HUES48 (cell line): ENCODE results near the gene IBTK.

Source experiments
- H3K27ac ChIP-seq: one replicate; pipeline ENCODE4 v1.7.0; 2013; ENCODE audit warnings: low read depth, low read length, inconsistent platforms
- H3K27me3 ChIP-seq: 2 replicates; pipeline ENCODE4 v1.6.1; 2013; ENCODE audit warnings: mild to moderate bottlenecking, low read length; ENCODE audit not compliant: control insufficient read depth, insufficient read depth
- H3K36me3 ChIP-seq: 2 replicates; pipeline ENCODE4 v1.6.1; 2013; ENCODE audit warnings: low read length; ENCODE audit not compliant: control insufficient read depth, insufficient read depth
- H3K4me1 ChIP-seq: 2 replicates; pipeline ENCODE4 v1.6.1; 2013; ENCODE audit warnings: mild to moderate bottlenecking, low read length; ENCODE audit not compliant: control insufficient read depth, insufficient read depth
- H3K4me3 ChIP-seq: 2 replicates; pipeline ENCODE4 v1.5.1; 2013; ENCODE audit warnings: mild to moderate bottlenecking, low read depth, low read length
- H3K9ac ChIP-seq: 2 replicates; pipeline ENCODE4 v1.6.1; 2013; ENCODE audit warnings: mild to moderate bottlenecking, low read depth, low read length, moderate library complexity
- H3K9me3 ChIP-seq: 2 replicates; pipeline ENCODE4 v1.6.1; 2013; ENCODE audit warnings: low read length; ENCODE audit not compliant: control insufficient read depth, insufficient read depth

IBTK gene

GRCh38 chr6:82245376-82245775 lies 2.2 kb downstream of the IBTK start:
- Histone ChIP-seq H3K9ac (no peak overlapping the region), H3K4me3 (no peak overlapping the region), H3K36me3 (peaks cover 5% of the 10 kb centered on the region), H3K27me3 (no peaks in the 10 kb centered on the region), H3K9me3 (no peaks in the 10 kb centered on the region), H3K4me1 (peaks cover 17% of the 10 kb centered on the region), H3K27ac (no peak overlapping the region)

- Histone ChIP-seq H3K4me3 (no peak overlapping the region), H3K27ac (no peak overlapping the region), H3K9me3 (0 out of 2 replicates have a peak, but pooled peaks cover 7% of the 10 kb centered on the region), H3K4me1 (peaks cover 17% of the 10 kb centered on the region), H3K27me3 (no peaks in the 10 kb centered on the region), H3K36me3 (peaks cover 16% of the 10 kb centered on the region), H3K9ac (no peak overlapping the region)
These were observed 3.7 kb downstream of the IBTK start for GRCh38 chr6:82243884-82244283.

- Histone ChIP-seq H3K36me3 (peaks cover 34% of the 10 kb centered on the region), H3K9ac (no peak overlapping the region), H3K9me3 (0 out of 2 replicates have a peak, but pooled peaks cover 7% of the 10 kb centered on the region), H3K4me1 (no peaks in the 10 kb centered on the region), H3K27ac (peak overlapping the region; percentile 51), H3K27me3 (no peaks in the 10 kb centered on the region), H3K4me3 (no peak overlapping the region)
These were observed 7.4 kb downstream of the IBTK start for GRCh38 chr6:82240186-82240585.

- H3K4me3 ChIP-seq, result no peak overlapping the region
- H3K9me3 ChIP-seq, result 0 out of 2 replicates have a peak, but pooled peaks cover 7% of the 10 kb centered on the region
- H3K27ac ChIP-seq, result no peak overlapping the region
- H3K4me1 ChIP-seq, result no peaks in the 10 kb centered on the region
- peaks cover 34% of the 10 kb centered on the region for H3K36me3 ChIP-seq
- H3K9ac ChIP-seq, result no peak overlapping the region
- H3K27me3 ChIP-seq, result no peaks in the 10 kb centered on the region
These were observed 7.9 kb downstream of the IBTK start for GRCh38 chr6:82239597-82239996.

- peaks cover 50% of the 10 kb centered on the region for H3K36me3 ChIP-seq
- H3K27me3 ChIP-seq, result no peaks in the 10 kb centered on the region
- H3K27ac ChIP-seq, result no peak overlapping the region
- H3K4me1 ChIP-seq, result no peaks in the 10 kb centered on the region
- no peak overlapping the region for H3K9ac ChIP-seq
- H3K4me3 ChIP-seq, result no peak overlapping the region
- H3K9me3 ChIP-seq, result 0 out of 2 replicates have a peak, but pooled peaks cover 7% of the 10 kb centered on the region
These were observed 10.5 kb downstream of the IBTK start for GRCh38 chr6:82237013-82237412.

GRCh38 chr6:82227770-82228169 lies 19.8 kb downstream of the IBTK start:
- H3K36me3 ChIP-seq, result peaks cover 89% of the 10 kb centered on the region
- no peaks in the 10 kb centered on the region for H3K4me1 ChIP-seq
- H3K4me3 ChIP-seq, result no peak overlapping the region
- no peak overlapping the region for H3K27ac ChIP-seq
- H3K27me3 ChIP-seq, result no peaks in the 10 kb centered on the region
- H3K9ac ChIP-seq, result no peak overlapping the region
- H3K9me3 ChIP-seq, result no peaks in the 10 kb centered on the region

GRCh38 chr6:82220167-82220566 lies 27.4 kb downstream of the IBTK start:
- peaks cover 88% of the 10 kb centered on the region for H3K36me3 ChIP-seq
- H3K4me3 ChIP-seq, result no peak overlapping the region
- no peaks in the 10 kb centered on the region for H3K4me1 ChIP-seq
- no peaks in the 10 kb centered on the region for H3K9me3 ChIP-seq
- no peaks in the 10 kb centered on the region for H3K27me3 ChIP-seq
- H3K9ac ChIP-seq, result no peak overlapping the region
- H3K27ac ChIP-seq, result no peak overlapping the region

- peaks cover 85% of the 10 kb centered on the region for H3K36me3 ChIP-seq
- H3K27ac ChIP-seq, result no peak overlapping the region
- H3K9ac ChIP-seq, result no peak overlapping the region
- H3K27me3 ChIP-seq, result no peaks in the 10 kb centered on the region
- H3K4me1 ChIP-seq, result no peaks in the 10 kb centered on the region
- no peaks in the 10 kb centered on the region for H3K9me3 ChIP-seq
- H3K4me3 ChIP-seq, result no peak overlapping the region
These were observed 30.4 kb downstream of the IBTK start for GRCh38 chr6:82217018-82217586.

- Histone ChIP-seq H3K4me3 (no peak overlapping the region), H3K27ac (no peak overlapping the region), H3K36me3 (peaks cover 86% of the 10 kb centered on the region), H3K4me1 (no peaks in the 10 kb centered on the region), H3K9me3 (no peaks in the 10 kb centered on the region), H3K9ac (no peak overlapping the region), H3K27me3 (no peaks in the 10 kb centered on the region)
These were observed 31.0 kb downstream of the IBTK start for GRCh38 chr6:82216549-82216948.

- no peaks in the 10 kb centered on the region for H3K27me3 ChIP-seq
- peaks cover 82% of the 10 kb centered on the region for H3K36me3 ChIP-seq
- no peak overlapping the region for H3K4me3 ChIP-seq
- no peaks in the 10 kb centered on the region for H3K4me1 ChIP-seq
- H3K9ac ChIP-seq, result no peak overlapping the region
- no peaks in the 10 kb centered on the region for H3K9me3 ChIP-seq
- H3K27ac ChIP-seq, result no peak overlapping the region
These were observed 36.2 kb downstream of the IBTK start for GRCh38 chr6:82211326-82211725.

GRCh38 chr6:82208913-82209312 lies 38.6 kb downstream of the IBTK start:
- H3K9ac ChIP-seq, result no peak overlapping the region
- H3K27ac ChIP-seq, result no peak overlapping the region
- no peaks in the 10 kb centered on the region for H3K4me1 ChIP-seq
- H3K36me3 ChIP-seq, result peaks cover 78% of the 10 kb centered on the region
- no peaks in the 10 kb centered on the region for H3K9me3 ChIP-seq
- no peak overlapping the region for H3K4me3 ChIP-seq
- no peaks in the 10 kb centered on the region for H3K27me3 ChIP-seq
